COR-L47 (cell line): ENCODE results near the gene CITED4.

Source experiments
- DNase-seq: peaks from one replicate; lab custom pipeline; 2025; lab: John Stamatoyannopoulos, UW

Gene CITED4

GRCh38 chr1:40886318-40887011 is 24.3 kb upstream of the CITED4 start:
- DNase-seq: no peak

GRCh38 chr1:40884055-40884795 is 22.1 kb upstream of the CITED4 start:
- no peak for DNase-seq

- no peak for DNase-seq
Observed at GRCh38 chr1:40880813-40881549, 18.8 kb upstream of the CITED4 start.

GRCh38 chr1:40879482-40880175 is 17.5 kb upstream of the CITED4 start:
- DNase-seq: no peak

GRCh38 chr1:40878906-40879305 is 16.7 kb upstream of the CITED4 start:
- no peak for DNase-seq

- no peak for DNase-seq
Observed at GRCh38 chr1:40877698-40878097, 15.5 kb upstream of the CITED4 start.

GRCh38 chr1:40876891-40877290 is 14.7 kb upstream of the CITED4 start:
- DNase-seq: no peak

GRCh38 chr1:40876436-40876761 is 14.2 kb upstream of the CITED4 start:
- no peak for DNase-seq

GRCh38 chr1:40873863-40874472 is 11.8 kb upstream of the CITED4 start:
- no peak for DNase-seq

GRCh38 chr1:40872276-40872675 is 10.1 kb upstream of the CITED4 start:
- no peak for DNase-seq

GRCh38 chr1:40870135-40870728 is 8.1 kb upstream of the CITED4 start:
- no peak for DNase-seq

- no peak for DNase-seq
Observed at GRCh38 chr1:40868051-40868723, 6.0 kb upstream of the CITED4 start.

GRCh38 chr1:40861224-40862003 is 749 bp downstream of the CITED4 start:
- DNase-seq: no peak

- DNase-seq: no peak
Observed at GRCh38 chr1:40860706-40861223, 1.4 kb downstream of the CITED4 start.

GRCh38 chr1:40858856-40859416 is 3.2 kb downstream of the CITED4 start:
- DNase-seq: no peak

GRCh38 chr1:40857737-40858136 is 4.4 kb downstream of the CITED4 start:
- DNase-seq: no peak

GRCh38 chr1:40856656-40857302 is 5.4 kb downstream of the CITED4 start:
- no peak for DNase-seq

GRCh38 chr1:40856116-40856515 is 6.0 kb downstream of the CITED4 start:
- no peak for DNase-seq

GRCh38 chr1:40855513-40855912 is 6.7 kb downstream of the CITED4 start:
- no peak for DNase-seq
